Endodermal cell (in vitro differentiated cells): ENCODE data around the gene PTPRN2. TPM values are rescaled to one million over a fixed set of nuclear protein-coding genes. Genes with fewer than 3 reads are reported as not detected.

Source experiments
- DNase-seq: peaks from one replicate; pipeline ENCODE4 v3.0.0-alpha.2; 2017
- H3K27ac ChIP-seq: 2 replicates; pipeline ENCODE4 v1.5.1; 2013; ENCODE audit warnings: mild to moderate bottlenecking, low read depth, low read length, moderate library complexity
- H3K27me3 ChIP-seq: 2 replicates; pipeline ENCODE4 v1.6.1; 2013; ENCODE audit warnings: mild to moderate bottlenecking, low read length, moderate library complexity; ENCODE audit not compliant: insufficient read depth, control insufficient read depth, poor library complexity, severe bottlenecking
- H3K36me3 ChIP-seq: 2 replicates; pipeline ENCODE4 v1.7.0; 2013; ENCODE audit warnings: mild to moderate bottlenecking, low read length, moderate library complexity; ENCODE audit not compliant: control insufficient read depth, insufficient read depth
- H3K4me1 ChIP-seq: one replicate; pipeline ENCODE4 v1.7.0; 2013; ENCODE audit warnings: low read length; ENCODE audit not compliant: control insufficient read depth, insufficient read depth
- H3K4me3 ChIP-seq: 2 replicates; pipeline ENCODE4 v1.5.1; 2013; ENCODE audit warnings: mild to moderate bottlenecking, low read length, moderate library complexity
- H3K9ac ChIP-seq: 2 replicates; pipeline ENCODE4 v1.6.1; 2013; ENCODE audit warnings: mild to moderate bottlenecking, low read length, moderate library complexity; ENCODE audit not compliant: poor library complexity, severe bottlenecking; ENCODE audit errors: extremely low read depth
- H3K9me3 ChIP-seq: 2 replicates; pipeline ENCODE4 v1.6.1; 2013; ENCODE audit warnings: mild to moderate bottlenecking, low read length, moderate library complexity; ENCODE audit not compliant: control insufficient read depth
- H3K27ac Mint-ChIP-seq: 2 replicates; pipeline ENCODE4 v1.8.0; 2020; ENCODE audit warnings: mixed read lengths
- H3K27me3 Mint-ChIP-seq: 2 replicates; pipeline ENCODE4 v1.8.0; 2021; ENCODE audit warnings: mild to moderate bottlenecking, mixed read lengths; ENCODE audit not compliant: insufficient read depth
- H3K36me3 Mint-ChIP-seq: 2 replicates; pipeline ENCODE4 v1.8.0; 2020; ENCODE audit warnings: low read depth, mixed read lengths
- H3K4me1 Mint-ChIP-seq: 2 replicates; pipeline ENCODE4 v1.8.0; 2020; ENCODE audit warnings: mixed read lengths
- H3K4me3 Mint-ChIP-seq: 2 replicates; pipeline ENCODE4 v1.8.0; 2020; ENCODE audit warnings: mild to moderate bottlenecking, moderate library complexity, mixed read lengths
- H3K9me3 Mint-ChIP-seq: 2 replicates; pipeline ENCODE4 v1.8.0; 2020; ENCODE audit warnings: mild to moderate bottlenecking, mixed read lengths
- WGBS, 2 experiments: methylation state at CpG; one replicate each; pipeline versions ENCODE4 v1.1.5 to v1.1.7; 2013; ENCODE audit warnings: missing lambda C conversion rate in 2 of 2, mixed read lengths in 1 of 2; ENCODE audit not compliant: insufficient coverage in 1 of 2, insufficient read length in 1 of 2; 5-methylcytosine and 5-hydroxymethylcytosine counted together
- total RNA-seq, 2 donors: library from RNA; stranded (reverse); fragmentation: NEBNext Ultra II Directional in 1 of 2; extraction: Animal tissue kit (Norgen Biotek cat#: 25700) in 1 of 2; gene quantifications; 2 replicates in 1 of 2; 3 replicates in 1 of 2; pipeline ENCODE4 v1.2.1, GENCODE V29; 2021
- TF ChIP-seq, protein P1 (sequence below): fragments of 200-600 bp; sonication (generic); conservative IDR thresholded peaks from 2 replicates; pipeline ENCODE4 v1.5.0; 2021; ENCODE audit warnings: antibody characterized with exemption, mild to moderate bottlenecking

PTPRN2 gene
- total RNA-seq, 2 donors from 2014 or later = 0.69 to 1.2 TPM

- H3K9me3 ChIP-seq = peaks cover 47% of the 10 kb centered on the region
- H3K4me3 ChIP-seq = no peak overlapping the region
- H3K27me3 ChIP-seq = no peaks in the 10 kb centered on the region
- DNase-seq = no peak
- no peak overlapping the region for H3K27ac ChIP-seq
- H3K9me3 Mint-ChIP-seq = no peaks in the 10 kb centered on the region
- no peak overlapping the region for H3K9ac ChIP-seq
- no peak overlapping the region for H3K27ac Mint-ChIP-seq
- TF ChIP-seq, protein P1, sequence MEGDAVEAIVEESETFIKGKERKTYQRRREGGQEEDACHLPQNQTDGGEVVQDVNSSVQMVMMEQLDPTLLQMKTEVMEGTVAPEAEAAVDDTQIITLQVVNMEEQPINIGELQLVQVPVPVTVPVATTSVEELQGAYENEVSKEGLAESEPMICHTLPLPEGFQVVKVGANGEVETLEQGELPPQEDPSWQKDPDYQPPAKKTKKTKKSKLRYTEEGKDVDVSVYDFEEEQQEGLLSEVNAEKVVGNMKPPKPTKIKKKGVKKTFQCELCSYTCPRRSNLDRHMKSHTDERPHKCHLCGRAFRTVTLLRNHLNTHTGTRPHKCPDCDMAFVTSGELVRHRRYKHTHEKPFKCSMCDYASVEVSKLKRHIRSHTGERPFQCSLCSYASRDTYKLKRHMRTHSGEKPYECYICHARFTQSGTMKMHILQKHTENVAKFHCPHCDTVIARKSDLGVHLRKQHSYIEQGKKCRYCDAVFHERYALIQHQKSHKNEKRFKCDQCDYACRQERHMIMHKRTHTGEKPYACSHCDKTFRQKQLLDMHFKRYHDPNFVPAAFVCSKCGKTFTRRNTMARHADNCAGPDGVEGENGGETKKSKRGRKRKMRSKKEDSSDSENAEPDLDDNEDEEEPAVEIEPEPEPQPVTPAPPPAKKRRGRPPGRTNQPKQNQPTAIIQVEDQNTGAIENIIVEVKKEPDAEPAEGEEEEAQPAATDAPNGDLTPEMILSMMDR = no peak
- H3K36me3 ChIP-seq = no peaks in the 10 kb centered on the region
- no peak overlapping the region for H3K4me3 Mint-ChIP-seq
- 88 to 89% methylated on average over 6 to 15 of the region's 15 CpGs for WGBS, 2 experiments
- H3K36me3 Mint-ChIP-seq = no peaks in the 10 kb centered on the region
- H3K4me1 ChIP-seq = no peaks in the 10 kb centered on the region
- H3K4me1 Mint-ChIP-seq = no peaks in the 10 kb centered on the region
- H3K27me3 Mint-ChIP-seq = peaks cover 56% of the 10 kb centered on the region
Measured at GRCh38 chr7:157602156-157602555, 985.5 kb downstream of the PTPRN2 start.

- H3K27ac ChIP-seq = no peak overlapping the region
- Mint-ChIP-seq H3K4me1 (no peaks in the 10 kb centered on the region), H3K27ac (no peak overlapping the region), H3K4me3 (no peak overlapping the region), H3K9me3 (no peaks in the 10 kb centered on the region), H3K27me3 (peaks cover 60% of the 10 kb centered on the region), H3K36me3 (no peaks in the 10 kb centered on the region)
- TF ChIP-seq, protein P1 = no peak
- H3K4me3 ChIP-seq = no peak overlapping the region
- no peak overlapping the region for H3K9ac ChIP-seq
- WGBS, 2 experiments = 61 to 63% methylated on average over 9 to 11 of the region's 11 CpGs
- no peaks in the 10 kb centered on the region for H3K27me3 ChIP-seq
- H3K9me3 ChIP-seq = peaks cover 48% of the 10 kb centered on the region
- H3K4me1 ChIP-seq = no peaks in the 10 kb centered on the region
- DNase-seq = no peak
- no peaks in the 10 kb centered on the region for H3K36me3 ChIP-seq
Measured at GRCh38 chr7:157601530-157601929, 986.1 kb downstream of the PTPRN2 start.

GRCh38 chr7:157599491-157599890, 988.1 kb downstream of the PTPRN2 start:
- H3K4me1 Mint-ChIP-seq = no peaks in the 10 kb centered on the region
- no peak overlapping the region for H3K9ac ChIP-seq
- no peak overlapping the region for H3K4me3 ChIP-seq
- H3K4me3 Mint-ChIP-seq = no peak overlapping the region
- H3K27me3 Mint-ChIP-seq = peaks cover 78% of the 10 kb centered on the region
- no peaks in the 10 kb centered on the region for H3K36me3 Mint-ChIP-seq
- H3K27ac ChIP-seq = no peak overlapping the region
- H3K9me3 ChIP-seq = peaks cover 60% of the 10 kb centered on the region
- H3K27me3 ChIP-seq = no peaks in the 10 kb centered on the region
- WGBS, 2 experiments = 81 to 82% methylated on average over 3 to 4 of the region's 4 CpGs
- H3K9me3 Mint-ChIP-seq = no peaks in the 10 kb centered on the region
- no peak overlapping the region for H3K27ac Mint-ChIP-seq
- no peaks in the 10 kb centered on the region for H3K4me1 ChIP-seq
- no peak for DNase-seq
- H3K36me3 ChIP-seq = no peaks in the 10 kb centered on the region
- TF ChIP-seq, protein P1 = no peak
